ENCODE measurements around the gene DLG2.
"Not testable (repeated sequence)": the region's sequence is repeated elsewhere in the genome, so short reads cannot be mapped to it uniquely, and the experiment has no call there.

The DLG2 gene

DNA sequence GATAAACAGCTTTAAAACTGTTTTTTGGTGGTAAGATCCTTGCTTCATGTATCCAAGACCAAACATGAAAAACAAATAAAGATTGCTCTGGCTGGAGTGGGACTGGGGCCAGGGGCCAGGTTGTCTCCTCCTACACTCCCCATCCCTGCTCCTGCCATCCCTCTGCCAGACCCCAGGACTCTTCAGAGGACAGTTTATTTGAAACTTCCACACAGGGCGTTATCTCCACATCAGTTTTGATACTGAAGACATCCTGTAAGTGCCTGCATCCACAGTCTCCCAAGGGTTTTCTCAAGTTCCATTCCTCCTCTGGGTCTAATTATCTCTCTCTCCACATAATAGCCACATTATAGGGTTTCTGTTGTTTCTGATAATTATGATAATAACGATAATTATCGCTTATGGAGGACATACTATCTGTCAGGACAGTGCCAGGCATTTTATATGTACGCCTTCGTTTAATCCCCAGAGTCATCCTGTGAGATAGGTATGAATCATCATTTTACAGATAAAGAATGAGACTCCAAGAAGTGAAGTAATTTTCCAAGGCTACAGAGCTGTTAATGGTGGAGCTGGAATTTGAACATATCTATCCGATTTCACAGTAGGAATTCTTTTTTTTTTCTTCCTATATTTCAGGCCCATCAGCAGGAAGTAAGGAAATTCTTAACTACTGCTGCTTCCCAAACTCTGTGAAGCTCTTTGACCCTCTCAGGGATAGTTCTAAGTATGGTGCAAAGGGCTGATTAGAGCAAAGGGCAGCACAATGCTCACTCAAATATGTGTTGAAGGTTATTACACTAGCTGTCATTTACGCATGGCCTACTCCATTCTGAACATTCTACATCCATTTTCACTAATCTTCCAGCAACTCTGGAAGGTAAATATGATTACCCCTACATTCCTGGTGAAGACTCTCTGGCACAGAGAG, 1852.9 kb downstream of the DLG2 start:
- DNase-seq (ENCODE audit: low read depth), result no peak

DNA sequence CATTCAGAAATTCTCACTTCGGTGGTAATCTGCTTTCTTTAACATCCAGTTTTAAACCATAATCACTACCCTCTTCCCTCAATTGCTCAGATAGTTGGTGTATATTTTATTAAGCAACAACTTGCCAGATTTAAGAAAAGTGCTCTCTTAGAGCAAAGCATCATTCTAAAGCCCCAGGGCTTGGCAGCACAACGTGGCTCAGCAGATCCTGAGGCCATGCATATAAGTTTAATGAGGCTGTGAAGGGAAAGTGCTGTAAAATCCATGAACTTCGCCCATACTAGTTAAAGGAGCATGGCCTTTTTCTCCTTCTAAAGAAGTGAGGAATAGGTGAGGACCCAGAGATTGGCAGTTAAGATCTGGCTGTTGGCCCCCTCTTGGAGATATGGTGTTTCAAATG, 1858.7 kb downstream of the DLG2 start:
- DNase-seq (ENCODE audit: low read depth), result no peak

GRCh38 chr11:83766932-83767331, 1860.2 kb downstream of the DLG2 start:
- DNase-seq (ENCODE audit: low read depth), result no peak

GRCh38 chr11:83764643-83765042, 1862.5 kb downstream of the DLG2 start:
- no peak for DNase-seq (ENCODE audit: low read depth)

GRCh38 chr11:83760932-83761331, 1866.2 kb downstream of the DLG2 start:
- no peak for DNase-seq (ENCODE audit: low read depth)

DNA sequence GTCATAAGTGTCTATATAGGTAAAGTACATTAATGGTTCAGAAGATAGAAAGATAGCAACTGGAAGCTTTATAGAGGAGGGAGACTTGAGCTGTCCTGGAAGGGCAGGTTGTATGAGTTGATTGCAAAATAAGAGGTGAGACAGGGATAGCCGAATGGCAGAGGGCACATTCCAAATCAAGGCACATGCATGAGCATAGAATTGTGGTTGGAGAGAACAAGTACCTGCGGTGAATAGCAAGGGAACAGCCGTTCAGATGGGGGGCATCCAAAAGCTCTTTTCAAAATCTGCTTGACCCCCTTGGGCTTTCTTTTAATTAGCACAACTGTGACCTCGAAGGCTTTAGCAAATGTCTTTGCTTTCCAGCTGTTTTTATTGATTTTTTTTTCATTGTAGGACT, 1868.0 kb downstream of the DLG2 start:
- no peak for DNase-seq (ENCODE audit: low read depth)

DNA sequence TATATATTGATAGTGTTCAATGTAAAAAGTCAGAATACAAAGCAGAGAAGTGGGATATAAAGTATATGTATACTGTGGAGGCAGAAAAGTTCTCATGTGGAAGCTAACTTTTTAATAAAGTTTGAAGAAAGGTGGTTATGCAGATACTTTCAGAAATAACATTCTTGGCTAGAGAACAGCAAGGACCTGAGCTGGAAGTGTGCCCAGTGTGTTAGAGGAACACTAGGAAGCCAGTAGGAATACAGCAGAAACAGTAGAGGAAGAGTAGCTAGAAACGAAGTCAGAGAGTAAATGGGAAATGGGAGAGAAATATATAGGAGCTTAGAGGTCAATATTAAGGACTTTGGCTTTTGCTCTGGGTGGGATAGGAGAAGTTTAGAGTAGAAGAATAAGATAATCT, 1876.1 kb downstream of the DLG2 start:
- no peak for DNase-seq (ENCODE audit: low read depth)

GRCh38 chr11:83746921-83747585, 1880.1 kb downstream of the DLG2 start:
- no peak for DNase-seq (ENCODE audit: low read depth)

- no peak for DNase-seq (ENCODE audit: low read depth)
Observed at GRCh38 chr11:83744620-83745192, 1882.4 kb downstream of the DLG2 start.

DNA sequence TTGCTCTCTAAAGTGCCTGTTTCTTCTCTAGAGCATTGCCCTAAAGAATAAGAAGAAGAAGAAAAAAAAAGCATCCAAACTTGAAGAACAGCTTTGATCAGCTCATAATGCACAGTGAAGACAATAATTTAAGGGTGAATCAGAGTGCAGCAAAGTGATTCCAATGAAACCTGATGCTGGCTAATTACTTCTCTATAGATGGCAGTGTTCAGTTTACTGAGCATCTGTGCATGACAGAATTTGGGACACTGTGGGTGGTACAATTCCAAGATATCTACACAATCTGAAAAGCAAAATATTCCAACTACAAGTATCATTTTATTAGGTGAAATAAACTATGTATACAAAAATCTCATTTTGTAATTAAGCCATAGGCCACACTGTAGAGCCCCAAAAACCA, 1890.5 kb downstream of the DLG2 start:
- no peak for DNase-seq (ENCODE audit: low read depth)

DNA sequence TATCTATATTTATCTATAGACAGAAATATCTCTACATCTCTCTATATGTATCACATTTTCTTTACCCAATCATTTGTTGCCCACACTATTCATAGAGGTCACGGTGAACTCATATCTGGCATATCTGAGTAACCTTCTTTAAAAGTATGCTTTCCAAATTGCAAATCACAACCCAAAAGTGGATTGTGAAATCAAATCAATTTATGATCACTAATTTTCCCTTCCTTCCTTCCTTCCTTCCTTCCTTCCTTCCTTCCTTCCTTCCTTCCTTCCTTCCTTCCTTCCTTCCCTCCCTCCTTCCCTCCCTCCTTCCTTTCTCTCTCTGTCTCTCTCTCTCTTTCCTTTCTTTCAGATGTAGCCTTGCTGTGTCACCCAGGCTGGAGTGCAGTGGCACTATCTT, 1893.0 kb downstream of the DLG2 start:
- no peak for DNase-seq (ENCODE audit: low read depth)

GRCh38 chr11:83731288-83731687, 1895.9 kb downstream of the DLG2 start:
- not testable (repeated sequence) for DNase-seq (ENCODE audit: low read depth)

DNA sequence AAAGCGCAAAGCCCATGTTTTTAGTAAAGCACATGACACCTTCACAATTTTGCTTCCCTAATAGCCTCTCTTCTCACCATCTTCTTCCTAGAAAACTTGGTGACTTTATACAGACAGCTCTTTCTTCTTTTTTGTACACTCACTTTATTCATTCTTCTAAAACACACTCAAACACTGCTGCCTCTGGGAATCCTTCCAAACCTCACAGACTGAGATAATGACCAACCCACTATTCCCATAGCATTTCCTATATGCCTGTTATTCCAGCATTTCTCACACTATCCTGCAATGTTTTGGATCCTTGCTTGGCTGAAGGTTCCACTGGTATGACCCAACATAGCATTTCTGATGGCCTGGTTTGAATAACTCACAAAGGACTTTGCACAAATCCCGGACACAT, 1898.9 kb downstream of the DLG2 start:
- DNase-seq (ENCODE audit: low read depth), result no peak

- DNase-seq (ENCODE audit: low read depth), result no peak
Observed at GRCh38 chr11:83727251-83727650, 1899.9 kb downstream of the DLG2 start.

DNA sequence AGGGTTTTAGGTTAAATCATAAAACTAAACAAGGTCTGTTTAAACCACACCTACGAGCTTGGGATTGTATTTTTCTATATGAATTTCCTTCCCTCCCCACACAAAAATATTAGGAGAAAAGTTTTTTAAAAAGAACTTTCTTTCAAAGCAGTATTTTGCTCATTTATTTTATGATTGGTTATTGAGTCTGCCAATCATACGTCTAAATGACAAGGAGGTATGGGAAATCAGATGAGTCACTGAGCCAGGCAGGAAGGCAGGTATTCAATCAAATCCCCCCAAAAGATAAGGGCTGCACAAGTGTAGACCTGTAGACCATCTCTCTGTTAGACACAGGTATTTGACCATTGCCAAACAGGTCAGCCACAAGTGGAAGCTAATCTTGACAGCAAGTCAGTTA, 1900.8 kb downstream of the DLG2 start:
- no peak for DNase-seq (ENCODE audit: low read depth)

GRCh38 chr11:83725728-83726127, 1901.4 kb downstream of the DLG2 start:
- DNase-seq (ENCODE audit: low read depth), result no peak

DNA sequence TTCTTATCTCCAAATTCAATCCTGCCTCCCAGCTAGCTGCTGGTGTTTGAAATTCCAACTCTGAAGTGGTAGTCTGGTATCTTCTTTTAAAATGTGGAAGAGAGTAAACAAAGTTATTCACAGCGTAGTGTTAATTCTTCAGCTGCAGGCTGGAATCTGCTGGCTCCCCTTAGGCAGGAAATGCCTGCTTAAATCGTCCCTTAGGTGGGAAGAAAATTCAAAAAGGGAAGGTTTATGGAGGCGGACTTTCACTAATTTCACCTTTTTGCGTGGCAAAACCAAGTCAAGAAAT, 1901.9 kb downstream of the DLG2 start:
- DNase-seq (ENCODE audit: low read depth), result no peak

GRCh38 chr11:83723999-83724398, 1903.1 kb downstream of the DLG2 start:
- no peak for DNase-seq (ENCODE audit: low read depth)

DNA sequence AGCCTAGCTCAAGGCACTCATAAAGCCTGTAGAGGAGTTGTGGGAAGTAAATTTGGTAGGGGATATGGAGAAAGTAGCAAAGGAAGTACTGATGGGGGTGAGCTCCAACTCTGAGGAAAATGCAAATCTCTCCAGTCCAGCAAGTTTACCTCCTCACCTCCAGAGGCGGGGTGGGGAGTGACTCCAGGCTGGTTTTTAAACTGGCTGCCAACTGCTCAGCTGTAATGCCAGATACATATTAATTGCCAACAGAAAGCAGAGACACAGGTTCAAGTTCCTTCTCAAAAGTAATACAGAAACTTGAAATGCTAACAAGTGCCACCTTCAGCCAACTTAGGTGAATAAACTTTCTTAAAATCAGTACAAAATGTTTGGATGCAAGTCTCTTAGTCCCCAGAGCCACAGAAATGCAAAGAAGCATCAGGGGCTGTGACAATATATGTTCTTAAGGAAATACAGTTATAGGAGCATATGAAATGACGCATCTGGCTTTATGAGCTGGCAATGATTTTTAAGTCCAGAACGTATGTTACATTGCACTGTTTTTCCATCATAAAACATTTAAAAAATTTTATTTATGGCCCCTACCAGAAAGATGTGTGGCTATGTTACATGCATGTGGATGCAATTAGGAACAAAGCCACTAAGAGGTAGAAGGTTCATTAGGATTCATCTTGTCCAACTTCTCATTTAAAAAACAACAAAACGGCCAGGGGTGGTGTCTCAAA, 1904.6 kb downstream of the DLG2 start:
- DNase-seq (ENCODE audit: low read depth), result no peak

DNA sequence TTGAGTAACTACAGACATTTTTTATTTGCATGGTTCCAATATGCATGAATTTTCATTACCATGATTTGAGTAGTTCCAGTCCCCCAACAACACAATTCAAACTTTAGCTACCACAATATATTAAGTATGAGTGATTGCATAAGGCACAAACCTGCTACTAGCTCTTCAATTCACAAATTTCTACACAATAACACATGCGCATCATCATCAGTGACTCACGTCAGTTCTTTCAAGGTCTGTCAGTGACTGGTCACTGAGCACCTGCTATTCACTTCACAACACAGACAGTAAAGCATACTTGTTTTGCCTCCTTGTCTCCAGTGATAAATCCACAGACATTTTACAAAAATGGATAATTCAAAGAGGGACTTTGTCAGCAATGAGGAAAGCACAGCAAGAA, 1905.9 kb downstream of the DLG2 start:
- DNase-seq (ENCODE audit: low read depth), result no peak

DNA sequence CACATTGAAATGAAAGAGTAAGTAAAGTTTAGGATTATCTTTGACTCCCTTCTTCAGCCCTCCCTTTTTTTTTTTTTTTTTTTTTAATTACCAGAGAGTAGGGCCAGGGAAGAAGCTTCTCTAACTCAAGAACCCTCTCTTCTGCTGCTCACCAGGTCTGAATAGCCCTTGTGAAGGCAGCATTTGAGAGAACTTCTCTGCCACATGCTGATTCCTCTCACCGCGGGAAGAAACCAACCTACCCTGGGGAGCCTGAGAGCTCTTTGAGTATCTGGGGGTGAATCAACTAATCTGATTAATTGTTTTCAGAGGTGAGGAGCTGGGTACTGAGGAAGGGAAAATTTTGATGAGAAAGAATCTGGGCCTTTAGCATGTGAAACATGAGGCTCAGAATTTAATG, 1906.5 kb downstream of the DLG2 start:
- no peak for DNase-seq (ENCODE audit: low read depth)

DNA sequence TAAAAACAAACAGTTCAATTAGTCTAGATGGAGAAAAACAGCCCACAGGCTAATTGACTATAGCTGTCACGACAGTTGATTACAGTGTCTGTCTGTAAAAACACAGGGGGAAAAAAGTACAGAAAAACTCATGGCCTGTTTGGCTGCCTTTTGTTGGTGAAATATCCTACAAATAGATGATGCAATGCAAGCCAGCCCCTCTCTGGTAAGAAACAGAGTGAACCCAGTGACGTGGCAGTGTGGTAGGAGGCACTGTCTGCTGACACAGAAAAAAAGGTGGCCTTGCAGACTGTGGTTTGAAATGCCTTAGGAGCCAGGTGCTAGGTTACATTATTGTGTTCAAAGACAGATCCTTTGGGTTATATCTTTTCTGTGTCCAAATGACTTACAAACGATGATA, 1909.6 kb downstream of the DLG2 start:
- DNase-seq (ENCODE audit: low read depth), result no peak

Measured in activated gamma-delta T cell treated with anti-CD3 and anti-CD28 coated beads, Interleukin-2, amount 50 U/mL, for 16 hours (primary cell).